IMR-90 (cell line): ENCODE measurements around the gene ZMYND10. TPM values are rescaled to one million over a fixed set of nuclear protein-coding genes. Genes with fewer than 3 reads are reported as not detected.

Source experiments
- ATAC-seq: fragments of 200-7000 bp; cut with Tn5 transposase; 2 replicates; pipeline ENCODE4 v1.9.1; 2020; ENCODE audit warnings: low read depth, mild to moderate bottlenecking, moderate library complexity
- BruUV-seq: library from RNA; stranded (reverse); fragments of 400-500 nt; replicated peaks from 2 replicates; lab custom pipeline; 2021; lab: Mats Ljungman, UMichigan
- CTCF ChIA-PET: fragments of 300-600 bp; formaldehyde crosslinking; extraction: SDS; loops from one replicate; lab custom pipeline; 2021; ENCODE audit warnings: antibody characterized with exemption; lab: Yijun Ruan, JAX
- POLR2A ChIA-PET: fragments of 300-600 bp; sonication (Branson Sonifier 250); formaldehyde crosslinking; loops from one replicate; lab custom pipeline; 2022; ENCODE audit warnings: antibody characterized with exemption; ENCODE audit not compliant: unreplicated experiment; lab: Charles Lee
- DNase-seq: peaks from one replicate; pipeline ENCODE4 v3.0.0; 2013
- H2AFZ ChIP-seq: replicated peaks from 2 replicates; pipeline ENCODE3; 2013; ENCODE audit warnings: low read length, mild to moderate bottlenecking; ENCODE audit not compliant: poor library complexity
- H2AK5ac ChIP-seq: 2 replicates; pipeline ENCODE4 v1.6.1; 2013; ENCODE audit warnings: low read depth, low read length, inconsistent platforms
- H2AK9ac ChIP-seq: replicated peaks from 2 replicates; pipeline ENCODE3; 2013; ENCODE audit warnings: mild to moderate bottlenecking, low read depth, low read length, moderate library complexity; ENCODE audit not compliant: poor library complexity
- H2BK120ac ChIP-seq: 2 replicates; pipeline ENCODE4 v1.6.1; 2013; ENCODE audit warnings: low read depth, low read length, inconsistent platforms
- H2BK15ac ChIP-seq: 3 replicates; pipeline ENCODE4 v1.6.1; 2013; ENCODE audit warnings: low read depth, low read length, inconsistent platforms
- H2BK20ac ChIP-seq: 2 replicates; pipeline ENCODE4 v1.6.1; 2013; ENCODE audit warnings: low read depth, mild to moderate bottlenecking, inconsistent platforms, low read length, moderate library complexity
- H2BK5ac ChIP-seq: 2 replicates; pipeline ENCODE4 v1.6.1; 2013; ENCODE audit warnings: mild to moderate bottlenecking, low read depth, low read length, inconsistent platforms; ENCODE audit not compliant: poor library complexity, severe bottlenecking
- H3K14ac ChIP-seq: replicated peaks from 2 replicates; pipeline ENCODE4 v1.6.1; 2013; ENCODE audit warnings: low read depth, low read length, inconsistent platforms
- H3K18ac ChIP-seq: 2 replicates; pipeline ENCODE4 v1.6.1; 2013; ENCODE audit warnings: low read depth, low read length, control low read depth
- H3K23ac ChIP-seq: 2 replicates; pipeline ENCODE4 v1.6.1; 2013; ENCODE audit warnings: low read depth, low read length, inconsistent platforms
- H3K27ac ChIP-seq: 2 replicates; pipeline ENCODE4 v1.5.1; 2013; ENCODE audit warnings: mild to moderate bottlenecking, control low read depth, low read length; ENCODE audit not compliant: insufficient read depth
- H3K27me3 ChIP-seq: 2 replicates; pipeline ENCODE4 v1.6.1; 2013; ENCODE audit warnings: low read length; ENCODE audit not compliant: control insufficient read depth, insufficient read depth
- H3K36me3 ChIP-seq: 2 replicates; pipeline ENCODE4 v1.6.1; 2013; ENCODE audit warnings: low read length, mixed read lengths; ENCODE audit not compliant: control insufficient read depth, insufficient read depth
- H3K4ac ChIP-seq: 2 replicates; pipeline ENCODE4 v1.6.1; 2013; ENCODE audit warnings: low read depth, low read length, inconsistent platforms
- H3K4me1 ChIP-seq: 2 replicates; pipeline ENCODE4 v1.6.1; 2013; ENCODE audit warnings: low read length, mixed read lengths; ENCODE audit not compliant: control insufficient read depth, insufficient read depth
- H3K4me2 ChIP-seq: 2 replicates; pipeline ENCODE4 v1.6.1; 2013; ENCODE audit warnings: low read depth, mild to moderate bottlenecking, control low read depth, low read length, moderate library complexity
- H3K4me3 ChIP-seq: 2 replicates; pipeline ENCODE4 v1.5.1; 2013; ENCODE audit warnings: low read depth, mild to moderate bottlenecking, control low read depth, low read length, moderate library complexity; ENCODE audit not compliant: insufficient read depth
- H3K56ac ChIP-seq: 2 replicates; pipeline ENCODE4 v1.6.1; 2013; ENCODE audit warnings: low read length, inconsistent platforms; ENCODE audit not compliant: insufficient read depth; ENCODE audit errors: extremely low read depth
- H3K79me1 ChIP-seq, 2 experiments: 2 replicates each; pipeline ENCODE4 v1.6.1; 2013; ENCODE audit warnings: low read length in 2 of 2, inconsistent platforms in 1 of 2, low read depth in 1 of 2
- H3K9ac ChIP-seq: 2 replicates; pipeline ENCODE4 v1.6.1; 2013; ENCODE audit warnings: low read depth, low read length, control low read depth
- H3K9me1 ChIP-seq: 2 replicates; pipeline ENCODE4 v1.6.1; 2013; ENCODE audit warnings: low read length, inconsistent platforms; ENCODE audit not compliant: insufficient read depth
- H3K9me3 ChIP-seq: 2 replicates; pipeline ENCODE4 v1.6.1; 2013; ENCODE audit warnings: low read length; ENCODE audit not compliant: control insufficient read depth, insufficient read depth
- H4K20me1 ChIP-seq: 2 replicates; pipeline ENCODE4 v1.6.1; 2013; ENCODE audit warnings: low read length, inconsistent platforms; ENCODE audit not compliant: insufficient read depth
- H4K5ac ChIP-seq: 2 replicates; pipeline ENCODE4 v1.6.1; 2013; ENCODE audit warnings: mild to moderate bottlenecking, low read depth, low read length, control low read depth
- H4K8ac ChIP-seq, 2 experiments: 2 replicates each; pipeline ENCODE4 v1.6.1; 2013; ENCODE audit warnings: low read depth in 2 of 2, low read length in 2 of 2, control low read depth in 1 of 2, inconsistent platforms in 1 of 2
- H4K91ac ChIP-seq: 2 replicates; pipeline ENCODE4 v1.6.1; 2013; ENCODE audit warnings: low read depth, low read length, inconsistent platforms; ENCODE audit not compliant: insufficient read depth
- CEBPB ChIP-seq: IDR thresholded peaks from 2 replicates; pipeline ENCODE4 v1.6.1; 2012; ENCODE audit warnings: low read depth, low read length, improper control_type of control experiment
- MAZ ChIP-seq: IDR thresholded peaks from 2 replicates; pipeline ENCODE4 v1.6.1; 2012; ENCODE audit warnings: low read depth, mild to moderate bottlenecking, low read length, improper control_type of control experiment, moderate library complexity, borderline replicate concordance
- MXI1 ChIP-seq: IDR thresholded peaks from 2 replicates; pipeline ENCODE4 v1.6.1; 2012; ENCODE audit warnings: low read depth, mild to moderate bottlenecking, low read length, moderate library complexity, borderline replicate concordance
- POLR2A ChIP-seq: IDR thresholded peaks from 2 replicates; pipeline ENCODE4 v1.6.1; 2012; ENCODE audit warnings: mild to moderate bottlenecking, low read depth, low read length
- SMC3 ChIP-seq: fragments of 150-350 bp; IDR thresholded peaks from 2 replicates; pipeline ENCODE4 v1.6.1; 2016; ENCODE audit warnings: low read depth, mild to moderate bottlenecking, antibody characterized with exemption, low read length, moderate library complexity
- WGBS, 2 experiments: methylation state at CpG; one replicate each; pipeline versions ENCODE4 v1.1.5 to v1.1.7; 2013; ENCODE audit warnings: missing lambda C conversion rate in 2 of 2; ENCODE audit not compliant: insufficient read length in 1 of 2; ENCODE audit errors: extremely low coverage in 2 of 2; 5-methylcytosine and 5-hydroxymethylcytosine counted together
- dilution Hi-C: fragments of 300-500 bp; cut with HindIII; formaldehyde crosslinking; loops from one replicate; pipeline ENCODE4 v1.14.3; 2018; ENCODE audit warnings: low sequenced_read_pairs; ENCODE audit not compliant: unreplicated experiment
- in situ Hi-C: fragments of 300-500 bp; cut with MboI; formaldehyde crosslinking; loops from 3 replicates; pipeline ENCODE4 v1.14.3; 2019; ENCODE audit warnings: low sequenced_read_pairs, inconsistent platforms, mixed read lengths
- intact Hi-C: fragments of 100-400 bp; cut with micrococcal nuclease; formaldehyde crosslinking; loops from 2 replicates; pipeline ENCODE4 v1.10.0; 2022
- polyA plus RNA-seq, 3 experiments: library from polyadenylated mRNA; depleted of rRNA; stranded (reverse); fragments of >200 nt; gene quantifications; 2 replicates each; pipeline ENCODE4 v1.2.3, GENCODE V29; 2012; ENCODE audit warnings: low replicate concordance in 1 of 3
- total RNA-seq: library from RNA; depleted of rRNA; stranded (reverse); fragments of >200 nt; gene quantifications from 2 replicates; pipeline ENCODE4 v1.2.3, GENCODE V29; 2012
- TF ChIP-seq, protein P1 (sequence below): fragments of 150-350 bp; IDR thresholded peaks from 2 replicates; pipeline ENCODE4 v1.6.1; 2016; ENCODE audit warnings: low read depth, mild to moderate bottlenecking, low read length, moderate library complexity, borderline replicate concordance

Gene ZMYND10
- total and polyA plus RNA-seq, 2 of the 4 experiments (the other 2 are of a cell fraction) = 1.1 to 1.4 TPM

DNA sequence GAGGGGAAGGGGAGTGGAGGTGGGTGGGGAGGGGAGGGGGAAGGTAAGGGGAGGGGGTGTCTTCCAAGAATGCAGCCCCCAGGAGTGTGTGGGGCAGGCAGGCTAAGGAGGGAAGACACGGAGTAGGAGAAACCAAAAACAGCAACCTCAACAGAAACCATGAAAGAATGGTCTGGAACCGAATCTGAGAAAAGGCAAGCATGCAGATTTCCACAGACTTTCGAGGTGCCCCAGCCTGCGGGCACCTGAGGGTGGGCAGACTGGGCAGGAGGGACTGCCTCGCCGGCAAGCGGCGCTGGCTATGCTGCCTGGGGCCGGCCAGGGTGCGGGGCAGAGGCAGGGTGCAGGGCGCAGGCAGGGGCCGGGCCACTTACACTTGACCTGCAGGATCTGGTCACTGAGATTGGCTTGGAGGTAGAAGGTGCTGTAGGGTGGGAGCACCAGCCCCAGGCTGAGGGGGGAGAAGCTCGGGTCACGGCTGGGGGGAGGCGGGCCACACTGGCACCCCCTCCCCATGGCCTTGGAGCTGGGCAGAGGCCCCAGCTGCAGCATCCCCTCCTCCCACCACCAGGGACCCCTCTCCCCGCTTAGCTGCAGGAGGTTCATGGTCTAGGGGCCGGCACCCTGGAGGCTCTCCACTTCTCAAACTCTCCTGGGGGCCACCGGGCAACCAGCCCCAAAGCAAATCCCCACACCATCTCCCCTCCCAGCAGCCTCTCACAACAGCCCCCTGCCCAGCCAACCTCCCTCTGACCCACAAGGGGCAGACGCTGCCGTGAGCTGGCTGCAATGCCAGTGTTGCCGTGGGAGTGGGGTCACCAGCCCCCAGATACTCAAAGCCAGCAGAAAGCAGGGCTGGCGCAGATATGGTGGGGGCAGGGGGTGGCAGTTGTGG, 29.1 kb upstream of the ZMYND10 start (continued):
- TF ChIP-seq MAZ = no peak

DNA sequence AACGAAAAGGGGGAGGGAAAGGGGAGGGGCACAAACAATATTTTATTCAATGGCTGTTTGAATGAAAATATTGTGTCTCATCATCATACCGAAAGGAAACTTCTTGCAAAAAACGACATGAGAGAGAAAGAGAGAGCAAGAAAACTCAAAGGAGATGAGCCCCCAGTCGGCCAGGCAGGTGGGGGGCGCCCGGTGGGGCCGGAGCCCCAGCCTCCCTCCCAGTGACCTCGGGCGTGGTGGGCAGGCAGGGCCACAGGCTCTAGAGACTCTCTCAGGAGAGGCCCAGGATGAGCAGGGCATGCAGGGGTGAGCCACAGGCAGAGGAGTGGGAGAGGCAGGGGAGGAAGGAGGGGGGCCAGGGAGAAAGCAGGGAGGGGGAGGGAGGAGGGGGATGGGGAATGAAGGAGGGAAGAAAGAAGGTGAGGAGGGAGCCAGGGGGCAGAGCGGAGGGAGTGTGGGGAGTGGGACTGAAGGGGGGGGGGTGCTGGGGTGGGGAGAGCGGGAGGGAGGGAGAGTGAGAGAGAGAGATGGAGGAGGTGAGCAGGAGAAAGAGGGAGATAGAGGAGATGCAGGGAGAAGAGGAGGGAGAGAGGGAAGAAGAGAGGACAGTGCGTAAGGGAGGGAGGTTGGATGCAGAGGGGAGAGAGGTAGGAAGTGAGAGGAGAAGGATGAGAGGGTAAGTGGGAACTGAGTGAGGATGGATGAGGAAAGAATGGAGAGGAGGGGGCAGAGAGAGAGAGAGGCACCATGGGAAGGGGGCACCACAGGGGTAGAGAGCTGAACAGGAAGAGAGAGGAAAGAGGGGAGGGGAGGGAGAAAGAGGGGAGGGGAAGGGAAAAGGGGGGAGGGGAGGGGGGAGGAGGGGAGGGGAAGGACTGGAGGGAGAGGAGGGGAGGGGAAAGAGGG, 27.9 kb upstream of the ZMYND10 start:
- Histone ChIP-seq H3K14ac (no peak overlapping the region), H4K8ac (no peak overlapping the region), H3K23ac (no peak overlapping the region), H3K9ac (no peak overlapping the region), H2BK20ac (no peak overlapping the region), H3K27me3 (peaks cover 53% of the 10 kb centered on the region), H3K79me1 (no peaks in the 10 kb centered on the region), H3K18ac (no peak overlapping the region), H3K4me1 (no peaks in the 10 kb centered on the region), H3K36me3 (no peaks in the 10 kb centered on the region), H2AK9ac (no peak overlapping the region), H3K9me1 (no peaks in the 10 kb centered on the region), H3K9me3 (no peaks in the 10 kb centered on the region), H4K91ac (no peak overlapping the region), H2BK5ac (no peak overlapping the region), H2AFZ (no peak overlapping the region), H3K56ac (no peak overlapping the region), H4K5ac (no peak overlapping the region), H3K4me3 (no peak overlapping the region), H3K4ac (no peak overlapping the region), H4K20me1 (no peaks in the 10 kb centered on the region), H2AK5ac (no peak overlapping the region), H2BK120ac (no peak overlapping the region), H2BK15ac (no peak overlapping the region), H3K27ac (no peak overlapping the region), H3K4me2 (no peak overlapping the region)
- dilution Hi-C loops (no loop called here), in situ Hi-C loops (no loop called here), intact Hi-C loops (no loop called here)
- ChIA-PET POLR2A (no interaction called here), CTCF (no interaction called here)
- BruUV-seq = no TSS peak
- 25% methylated on average over 4 of the region's 12 CpGs; no CpG with 5 or more reads in 1 of the 2 experiments for WGBS, 2 experiments
- TF ChIP-seq, protein P1, sequence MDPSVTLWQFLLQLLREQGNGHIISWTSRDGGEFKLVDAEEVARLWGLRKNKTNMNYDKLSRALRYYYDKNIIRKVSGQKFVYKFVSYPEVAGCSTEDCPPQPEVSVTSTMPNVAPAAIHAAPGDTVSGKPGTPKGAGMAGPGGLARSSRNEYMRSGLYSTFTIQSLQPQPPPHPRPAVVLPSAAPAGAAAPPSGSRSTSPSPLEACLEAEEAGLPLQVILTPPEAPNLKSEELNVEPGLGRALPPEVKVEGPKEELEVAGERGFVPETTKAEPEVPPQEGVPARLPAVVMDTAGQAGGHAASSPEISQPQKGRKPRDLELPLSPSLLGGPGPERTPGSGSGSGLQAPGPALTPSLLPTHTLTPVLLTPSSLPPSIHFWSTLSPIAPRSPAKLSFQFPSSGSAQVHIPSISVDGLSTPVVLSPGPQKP = no peak
- TF ChIP-seq SMC3 (no peak), POLR2A (no peak), MXI1 (no peak), MAZ (no peak), CEBPB (no peak)
- DNase-seq (no peak), ATAC-seq (no peak)
